ENCODE data around the gene CELA2A.
A peak's percentile ranks its signal among the peaks of the same experiment; 100 is the strongest.

Gene CELA2A

DNA sequence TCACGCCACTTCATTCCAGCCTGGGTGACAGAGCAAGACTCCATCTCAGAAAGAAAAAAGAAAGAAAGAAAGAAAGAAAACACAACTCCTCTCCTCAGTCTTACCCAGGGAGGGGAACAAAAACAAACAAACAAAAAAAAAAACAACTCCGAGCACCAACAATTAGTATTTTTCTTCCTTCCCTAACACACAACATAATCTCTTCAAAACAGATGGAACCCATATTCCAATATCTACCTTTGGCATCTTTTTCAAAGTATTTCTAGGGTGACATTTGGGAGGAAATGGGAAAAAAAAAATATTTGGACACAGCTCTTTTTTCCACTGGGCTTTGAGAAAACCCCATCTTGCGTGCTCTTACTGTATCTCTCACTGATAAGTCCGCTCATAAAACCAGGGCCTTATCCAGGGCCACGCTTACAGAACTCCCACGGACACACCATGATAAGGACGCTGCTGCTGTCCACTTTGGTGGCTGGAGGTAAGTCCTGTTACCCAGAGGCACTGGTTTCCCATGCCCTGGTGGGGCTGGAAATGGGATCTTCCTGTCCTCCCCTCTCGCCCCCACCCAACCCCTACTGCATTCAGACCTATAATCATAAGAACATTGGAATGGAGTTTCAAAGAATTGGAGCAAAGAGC is at the start of gene CELA2A:
CELA2A (plus strand) TSS at position 420 of the 642 bp plus-strand sequence; CDS start at position 442, 22 bp downstream.
- no peak for DNase-seq

GRCh38 chr1:15407580-15407979 is 49.0 kb upstream of the CELA2A start:
- no peak for DNase-seq

GRCh38 chr1:15408890-15409387 is 47.6 kb upstream of the CELA2A start:
- no peak for DNase-seq

DNA sequence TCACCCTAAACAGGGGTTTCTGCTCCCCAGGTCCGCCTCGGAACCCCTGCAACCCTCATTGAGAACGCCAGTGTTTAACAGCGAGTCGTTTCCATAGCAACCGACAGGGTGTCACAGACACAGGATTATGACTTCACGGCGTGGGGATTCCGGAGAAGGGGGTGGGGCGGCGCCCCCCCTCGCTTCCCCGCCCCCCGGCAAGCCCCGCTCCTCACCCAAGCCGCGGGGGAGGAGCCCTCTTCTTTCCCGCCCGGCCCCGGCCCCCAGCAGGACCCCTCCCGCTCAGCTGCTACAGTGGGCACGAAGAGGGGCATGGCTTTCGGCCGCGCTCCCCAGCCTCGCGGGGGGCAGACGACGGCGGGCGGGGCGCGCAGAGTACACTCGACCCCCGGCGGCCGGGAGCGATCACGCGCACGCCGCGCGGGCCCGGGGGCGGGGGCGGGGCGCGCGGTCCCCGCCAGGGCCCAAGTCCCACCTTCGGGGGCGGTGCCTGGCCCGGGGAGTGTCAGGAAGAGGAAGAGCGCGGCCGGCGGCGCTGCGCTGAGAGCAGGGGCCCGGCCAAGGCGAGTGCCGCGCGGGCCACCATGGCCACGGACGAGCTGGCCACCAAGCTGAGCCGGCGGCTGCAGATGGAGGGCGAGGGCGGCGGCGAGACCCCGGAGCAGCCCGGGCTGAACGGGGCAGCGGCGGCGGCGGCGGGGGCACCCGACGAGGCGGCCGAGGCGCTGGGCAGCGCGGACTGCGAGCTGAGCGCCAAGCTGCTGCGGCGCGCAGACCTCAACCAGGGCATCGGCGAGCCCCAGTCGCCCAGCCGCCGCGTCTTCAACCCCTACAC is 46.9 kb upstream of the CELA2A start, which contains the start of gene EFHD2:
EFHD2 (plus strand) TSS at position 501 of the 835 bp plus-strand sequence; CDS start at position 585, 84 bp downstream.
- DNase-seq, result peak; percentile 94 to 95

DNA sequence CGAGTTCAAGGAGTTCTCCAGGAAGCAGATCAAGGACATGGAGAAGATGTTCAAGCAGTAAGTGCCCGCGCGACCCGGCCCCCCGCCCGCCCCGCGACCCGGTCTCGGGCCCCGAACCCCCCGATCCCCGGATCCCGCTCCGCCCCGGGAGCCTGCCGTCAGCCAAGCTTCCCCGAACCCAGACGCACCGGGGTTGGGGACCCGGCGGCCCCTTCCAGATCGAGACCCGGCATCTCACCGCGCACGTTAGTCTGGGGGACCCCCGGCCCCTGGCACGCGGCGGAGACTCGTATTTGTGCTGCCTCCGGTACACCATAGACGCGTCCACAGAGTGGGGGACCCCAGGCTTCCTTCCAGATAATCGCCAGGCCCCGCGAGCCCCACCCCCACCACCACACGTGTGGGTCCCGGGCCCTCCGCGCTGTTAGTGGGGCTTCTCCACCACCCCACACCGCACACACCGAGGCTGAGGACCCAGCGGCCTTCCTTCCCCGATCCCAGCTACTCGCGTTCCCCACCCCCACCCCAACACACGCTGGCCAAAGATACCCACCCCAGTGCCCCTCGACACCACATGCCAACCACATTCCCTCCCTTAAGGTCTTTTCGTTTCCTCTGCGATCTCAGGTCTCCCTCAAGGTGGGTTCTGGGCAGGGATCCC is 46.2 kb upstream of the CELA2A start:
- DNase-seq, result no peak

GRCh38 chr1:15410884-15411245 is 45.7 kb upstream of the CELA2A start:
- DNase-seq, result no peak

- peak; percentile 94 to 98 for DNase-seq
Observed at GRCh38 chr1:15411593-15412137, 44.9 kb upstream of the CELA2A start.

- no peak for DNase-seq
Observed at GRCh38 chr1:15412175-15412800, 44.2 kb upstream of the CELA2A start.

- no peak for DNase-seq
Observed at GRCh38 chr1:15412843-15413242, 43.7 kb upstream of the CELA2A start.

DNA sequence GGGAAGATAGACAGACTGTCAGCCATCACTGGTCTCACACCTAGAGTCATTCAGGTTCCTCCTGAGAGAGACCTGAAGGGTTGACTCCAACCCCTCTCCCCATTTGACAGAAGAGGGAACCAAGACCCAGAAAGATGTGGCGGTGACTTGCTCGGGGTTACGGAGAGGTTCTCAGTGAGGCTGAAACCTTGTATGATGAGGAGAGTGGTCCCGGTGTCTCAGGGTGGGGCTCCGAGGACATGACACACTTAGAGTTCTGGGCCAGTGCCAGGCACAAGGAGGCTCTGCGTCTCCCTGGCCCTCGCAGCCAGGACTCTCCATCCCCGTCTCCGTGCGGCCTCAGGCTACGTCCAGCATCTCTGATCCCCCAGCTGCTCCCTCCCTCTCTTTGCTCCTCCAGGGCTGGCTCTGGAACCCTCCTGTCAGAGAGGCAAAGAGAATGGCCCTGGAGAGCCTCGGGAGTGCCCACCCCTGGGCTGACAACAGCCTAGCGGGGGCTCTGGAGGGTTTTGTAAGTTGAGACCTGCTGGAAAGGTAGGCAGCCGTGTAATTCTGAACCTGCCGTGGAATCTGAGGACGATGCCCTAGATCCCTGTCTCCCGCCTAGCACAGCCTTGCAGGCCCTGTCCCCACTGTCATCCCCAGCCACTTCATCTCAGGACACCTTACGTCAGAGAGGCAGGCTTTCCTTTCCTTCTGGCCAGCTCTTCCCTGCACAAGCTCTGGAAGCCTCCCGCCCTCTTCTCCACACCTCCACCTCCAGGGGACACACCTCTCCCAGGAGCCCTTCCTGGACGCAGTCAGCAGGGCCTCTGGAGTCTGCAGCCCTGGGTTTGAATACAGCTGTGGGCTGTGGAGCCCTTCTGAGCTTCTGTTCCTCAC is 42.7 kb upstream of the CELA2A start:
- no peak for DNase-seq

- DNase-seq, result no peak
Observed at GRCh38 chr1:15414445-15414983, 42.0 kb upstream of the CELA2A start.

- peak; percentile 90 to 94 for DNase-seq
Observed at GRCh38 chr1:15417059-15417934, 39.2 kb upstream of the CELA2A start.

GRCh38 chr1:15418806-15419515 is 37.6 kb upstream of the CELA2A start:
- no peak for DNase-seq

GRCh38 chr1:15420853-15421465 is 35.6 kb upstream of the CELA2A start:
- DNase-seq, result no peak

DNA sequence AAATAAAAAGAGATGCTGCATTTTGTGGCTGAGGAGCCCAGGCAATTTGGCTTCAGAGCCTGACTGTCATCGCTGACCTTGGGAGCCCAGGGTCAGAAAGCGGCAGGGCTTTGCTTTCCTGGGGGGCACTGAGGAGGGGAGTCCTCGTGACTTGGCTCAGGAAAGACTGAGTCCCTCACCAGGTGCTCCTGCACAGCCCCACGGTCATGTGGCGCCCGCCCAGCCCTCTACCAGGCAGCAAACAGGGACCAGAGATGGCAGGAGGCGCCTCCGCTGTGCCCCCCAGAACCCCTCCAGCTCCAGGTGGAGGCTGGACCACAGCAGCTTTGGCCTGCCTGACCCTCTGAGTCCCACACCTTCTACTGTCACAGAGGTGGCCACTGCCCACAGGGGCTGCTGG is 33.7 kb upstream of the CELA2A start:
- DNase-seq, result no peak

- no peak for DNase-seq
Observed at GRCh38 chr1:15423355-15424077, 33.0 kb upstream of the CELA2A start.

DNA sequence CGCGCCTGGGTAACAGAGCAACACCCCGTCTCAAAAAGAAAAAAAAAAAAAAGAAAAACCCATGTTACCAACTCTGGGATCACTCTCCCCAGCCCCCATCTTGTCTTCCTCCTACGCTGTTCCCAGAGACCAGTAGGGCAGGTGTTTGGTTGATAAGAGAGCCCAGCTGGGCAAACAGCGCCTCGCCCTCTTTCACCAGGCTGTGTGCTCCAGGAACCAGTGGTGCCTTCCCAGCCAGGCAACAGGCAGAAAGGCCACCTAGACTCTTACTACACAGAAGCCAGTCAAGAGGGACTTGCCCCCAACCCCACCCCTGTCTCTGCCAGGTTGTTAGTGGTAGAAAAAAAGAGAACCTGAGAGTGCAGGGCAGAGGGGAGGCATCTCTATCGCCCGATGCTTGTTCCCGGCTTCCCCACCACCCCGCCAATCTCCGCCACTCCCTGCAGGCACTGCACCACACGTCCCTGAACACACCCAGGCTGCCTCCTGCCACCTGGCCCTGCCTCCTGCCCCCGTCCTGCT is 32.3 kb upstream of the CELA2A start:
- no peak for DNase-seq

- DNase-seq, result no peak
Observed at GRCh38 chr1:15424981-15425380, 31.6 kb upstream of the CELA2A start.
